Activated CD4-positive, alpha-beta T cell treated with anti-CD3 and anti-CD28 coated beads, Interleukin-2, amount 10 ng/mL, durations not matched to agents 7 days and 5 days (primary cell): ENCODE data around the gene SLC38A4. TPM values are rescaled to one million over a fixed set of nuclear protein-coding genes. Genes with fewer than 3 reads are reported as not detected.

Experiments used
- CTCF ChIA-PET: fragments of 350-600 bp; sonication (Branson Sonifier 250); formaldehyde crosslinking; loops from one replicate; lab custom pipeline; 2021; ENCODE audit warnings: antibody characterized with exemption; lab: Charles Lee
- POLR2A ChIA-PET: fragments of 350-600 bp; sonication (Branson Sonifier 250); formaldehyde crosslinking; loops from one replicate; lab custom pipeline; 2021; ENCODE audit warnings: antibody characterized with exemption; lab: Charles Lee
- DNase-seq: peaks from one replicate; pipeline ENCODE4 v3.0.0-alpha.2; 2020
- H3K27ac Mint-ChIP-seq: one replicate; pipeline ENCODE4 v1.8.0; 2021; ENCODE audit warnings: mild to moderate bottlenecking, moderate library complexity, mixed read lengths
- H3K27me3 Mint-ChIP-seq: one replicate; pipeline ENCODE4 v1.8.0; 2021; ENCODE audit warnings: mixed read lengths
- H3K36me3 Mint-ChIP-seq: one replicate; pipeline ENCODE4 v1.8.0; 2021; ENCODE audit warnings: low read depth, mixed read lengths
- H3K4me1 Mint-ChIP-seq: one replicate; pipeline ENCODE4 v1.8.0; 2021; ENCODE audit warnings: mixed read lengths
- H3K4me3 Mint-ChIP-seq: one replicate; pipeline ENCODE4 v1.8.0; 2021; ENCODE audit warnings: mild to moderate bottlenecking, moderate library complexity, mixed read lengths
- H3K9me3 Mint-ChIP-seq: one replicate; pipeline ENCODE4 v1.8.0; 2021; ENCODE audit warnings: mixed read lengths
- total RNA-seq, 2 experiments: library from RNA; stranded (reverse); gene quantifications; one replicate each; pipeline ENCODE4 v1.2.3, GENCODE V29; 2021

Gene SLC38A4
- total RNA-seq, 2 experiments from 2014 or later = not detected

DNA sequence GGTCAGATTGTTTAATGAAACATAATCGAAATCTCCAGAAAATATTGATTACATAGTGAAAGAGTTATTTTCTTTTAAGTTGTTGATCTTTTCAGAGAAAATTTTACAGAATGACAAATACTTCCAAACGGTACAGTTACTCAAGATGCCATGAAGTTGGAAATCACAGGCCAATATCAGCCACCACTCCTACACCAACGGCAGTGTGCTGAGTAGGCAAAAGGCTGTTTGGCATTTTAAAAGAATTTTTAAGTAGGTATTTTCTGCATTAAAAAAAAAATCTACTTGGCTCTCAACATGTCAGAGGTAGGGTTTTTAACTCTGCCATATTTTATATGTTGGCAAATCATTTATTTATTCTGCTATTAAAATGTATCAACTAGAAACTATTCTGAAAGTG, 21.7 kb downstream of the SLC38A4 start:
- Mint-ChIP-seq H3K4me3 (no peak overlapping the region), H3K9me3 (no peaks in the 10 kb centered on the region), H3K27ac (no peak overlapping the region), H3K36me3 (no peaks in the 10 kb centered on the region), H3K4me1 (no peaks in the 10 kb centered on the region), H3K27me3 (peaks cover 30% of the 10 kb centered on the region)
- CTCF ChIA-PET = interaction anchor here (1.3 kb wide), 1 partner anchor 9 kb away, joined by 3 read pairs; no protein-coding TSS in a partner anchor
- no peak for DNase-seq
- POLR2A ChIA-PET = no interaction called here

- no peak overlapping the region for H3K27ac Mint-ChIP-seq
- H3K4me3 Mint-ChIP-seq = no peak overlapping the region
- H3K4me1 Mint-ChIP-seq = no peaks in the 10 kb centered on the region
- H3K27me3 Mint-ChIP-seq = peaks cover 27% of the 10 kb centered on the region
- no peaks in the 10 kb centered on the region for H3K9me3 Mint-ChIP-seq
- ChIA-PET POLR2A (no interaction called here), CTCF (interaction anchor here (1.3 kb wide), 1 partner anchor 10 kb away, joined by 3 read pairs; no protein-coding TSS in a partner anchor)
- H3K36me3 Mint-ChIP-seq = no peaks in the 10 kb centered on the region
- no peak for DNase-seq
Observed at GRCh38 chr12:46803517-46803916, 22.3 kb downstream of the SLC38A4 start.

GRCh38 chr12:46801293-46801692, 24.5 kb downstream of the SLC38A4 start:
- ChIA-PET POLR2A (no interaction called here), CTCF (no interaction called here)
- DNase-seq = no peak
- no peaks in the 10 kb centered on the region for H3K4me1 Mint-ChIP-seq
- H3K27ac Mint-ChIP-seq = no peak overlapping the region
- H3K27me3 Mint-ChIP-seq = peaks cover 21% of the 10 kb centered on the region
- no peaks in the 10 kb centered on the region for H3K9me3 Mint-ChIP-seq
- no peak overlapping the region for H3K4me3 Mint-ChIP-seq
- H3K36me3 Mint-ChIP-seq = no peaks in the 10 kb centered on the region

DNA sequence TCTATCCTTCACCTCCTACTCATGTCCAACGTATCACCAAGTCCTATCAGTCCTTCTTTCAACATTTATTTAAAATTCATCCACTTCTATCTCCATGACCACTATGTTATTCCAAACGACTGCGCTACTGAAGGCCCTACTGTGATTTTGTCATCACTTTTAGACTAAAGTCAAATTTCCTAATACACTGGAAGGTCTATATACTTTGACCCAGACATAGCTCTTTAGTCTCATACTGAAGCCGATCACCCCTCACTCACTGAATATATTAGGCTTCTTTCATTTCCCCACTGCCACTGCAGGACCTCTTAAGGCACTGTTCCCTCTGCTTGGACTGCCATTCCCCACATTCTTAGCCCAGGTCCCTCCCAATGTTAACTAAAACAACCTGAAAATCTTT, 25.6 kb downstream of the SLC38A4 start:
- ChIA-PET POLR2A (no interaction called here), CTCF (no interaction called here)
- peaks cover 18% of the 10 kb centered on the region for H3K27me3 Mint-ChIP-seq
- H3K4me1 Mint-ChIP-seq = no peaks in the 10 kb centered on the region
- no peaks in the 10 kb centered on the region for H3K9me3 Mint-ChIP-seq
- DNase-seq = no peak
- no peaks in the 10 kb centered on the region for H3K36me3 Mint-ChIP-seq
- H3K27ac Mint-ChIP-seq = no peak overlapping the region
- H3K4me3 Mint-ChIP-seq = no peak overlapping the region

- no peaks in the 10 kb centered on the region for H3K36me3 Mint-ChIP-seq
- H3K4me1 Mint-ChIP-seq = peaks cover 7% of the 10 kb centered on the region
- no peak for DNase-seq
- ChIA-PET CTCF (no interaction called here), POLR2A (no interaction called here)
- no peak overlapping the region for H3K27ac Mint-ChIP-seq
- no peaks in the 10 kb centered on the region for H3K9me3 Mint-ChIP-seq
- no peak overlapping the region for H3K4me3 Mint-ChIP-seq
- peaks cover 16% of the 10 kb centered on the region for H3K27me3 Mint-ChIP-seq
Observed at GRCh38 chr12:46798648-46799047, 27.1 kb downstream of the SLC38A4 start.

DNA sequence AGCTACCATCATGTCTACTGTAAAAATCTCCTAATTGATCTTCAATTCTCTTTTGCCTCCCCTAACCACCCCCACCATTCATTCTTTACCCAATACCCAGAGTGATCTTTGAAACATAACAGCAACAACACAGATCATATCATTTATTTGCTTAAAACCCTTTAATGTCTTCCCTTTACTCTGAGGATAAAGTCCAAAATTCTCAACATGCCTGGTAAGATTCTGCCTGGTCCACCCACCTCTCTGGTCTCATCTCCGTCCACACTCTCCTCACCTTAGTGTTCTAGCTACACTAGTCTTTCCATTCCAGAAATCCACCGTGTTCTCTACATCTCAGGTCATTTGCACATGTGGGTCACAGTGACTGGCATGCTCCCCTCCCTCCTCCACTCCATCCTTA, 27.7 kb downstream of the SLC38A4 start:
- DNase-seq = no peak
- H3K27me3 Mint-ChIP-seq = peaks cover 17% of the 10 kb centered on the region
- H3K36me3 Mint-ChIP-seq = no peaks in the 10 kb centered on the region
- H3K4me3 Mint-ChIP-seq = no peak overlapping the region
- ChIA-PET CTCF (no interaction called here), POLR2A (no interaction called here)
- no peak overlapping the region for H3K27ac Mint-ChIP-seq
- H3K4me1 Mint-ChIP-seq = peaks cover 7% of the 10 kb centered on the region
- H3K9me3 Mint-ChIP-seq = no peaks in the 10 kb centered on the region

- Mint-ChIP-seq H3K4me3 (no peak overlapping the region), H3K27me3 (peaks cover 21% of the 10 kb centered on the region), H3K36me3 (no peaks in the 10 kb centered on the region), H3K27ac (no peak overlapping the region), H3K4me1 (peaks cover 7% of the 10 kb centered on the region), H3K9me3 (no peaks in the 10 kb centered on the region)
- ChIA-PET CTCF (no interaction called here), POLR2A (interaction anchor here (0.5 kb wide), 1 partner anchor 1397 kb away, joined by 4 read pairs; no protein-coding TSS in a partner anchor)
- no peak for DNase-seq
Observed at GRCh38 chr12:46795988-46796387, 29.8 kb downstream of the SLC38A4 start.

- Mint-ChIP-seq H3K9me3 (no peaks in the 10 kb centered on the region), H3K4me1 (peaks cover 7% of the 10 kb centered on the region), H3K4me3 (no peak overlapping the region), H3K36me3 (no peaks in the 10 kb centered on the region), H3K27ac (no peak overlapping the region), H3K27me3 (peaks cover 13% of the 10 kb centered on the region)
- ChIA-PET CTCF (interaction anchor here (0.6 kb wide), 1 partner anchor 161 kb away, joined by 5 read pairs; no protein-coding TSS in a partner anchor), POLR2A (no interaction called here)
- DNase-seq = no peak
Observed at GRCh38 chr12:46794593-46795190, 31.1 kb downstream of the SLC38A4 start.

DNA sequence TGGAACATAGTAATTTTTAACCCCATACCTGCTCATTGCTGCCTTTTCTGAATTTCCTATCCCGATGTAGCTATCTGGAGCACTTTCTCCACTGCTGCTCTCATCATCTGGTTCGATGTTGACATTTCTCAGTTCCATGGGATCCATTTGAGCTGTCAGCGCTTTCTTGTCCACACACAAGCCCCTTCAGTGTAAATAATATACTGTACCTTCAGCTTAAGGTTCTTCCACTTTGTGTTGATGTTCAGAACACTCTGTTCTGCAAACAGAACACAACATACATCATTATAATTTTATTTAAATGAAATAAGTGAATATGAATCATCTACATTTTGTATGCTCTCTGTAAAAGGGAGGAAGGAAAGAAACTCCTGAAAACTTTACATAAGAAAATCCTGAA, 32.9 kb downstream of the SLC38A4 start:
- H3K4me3 Mint-ChIP-seq = no peak overlapping the region
- peaks cover 7% of the 10 kb centered on the region for H3K4me1 Mint-ChIP-seq
- peaks cover 13% of the 10 kb centered on the region for H3K27me3 Mint-ChIP-seq
- POLR2A ChIA-PET = no interaction called here
- CTCF ChIA-PET = no interaction called here
- no peak for DNase-seq
- H3K27ac Mint-ChIP-seq = no peak overlapping the region
- H3K9me3 Mint-ChIP-seq = no peaks in the 10 kb centered on the region
- no peaks in the 10 kb centered on the region for H3K36me3 Mint-ChIP-seq

- H3K36me3 Mint-ChIP-seq = no peaks in the 10 kb centered on the region
- H3K4me1 Mint-ChIP-seq = peaks cover 7% of the 10 kb centered on the region
- no peak overlapping the region for H3K27ac Mint-ChIP-seq
- H3K4me3 Mint-ChIP-seq = no peak overlapping the region
- ChIA-PET POLR2A (no interaction called here), CTCF (no interaction called here)
- H3K27me3 Mint-ChIP-seq = peaks cover 5% of the 10 kb centered on the region
- no peaks in the 10 kb centered on the region for H3K9me3 Mint-ChIP-seq
- DNase-seq = no peak
Observed at GRCh38 chr12:46790066-46790465, 35.7 kb downstream of the SLC38A4 start.

DNA sequence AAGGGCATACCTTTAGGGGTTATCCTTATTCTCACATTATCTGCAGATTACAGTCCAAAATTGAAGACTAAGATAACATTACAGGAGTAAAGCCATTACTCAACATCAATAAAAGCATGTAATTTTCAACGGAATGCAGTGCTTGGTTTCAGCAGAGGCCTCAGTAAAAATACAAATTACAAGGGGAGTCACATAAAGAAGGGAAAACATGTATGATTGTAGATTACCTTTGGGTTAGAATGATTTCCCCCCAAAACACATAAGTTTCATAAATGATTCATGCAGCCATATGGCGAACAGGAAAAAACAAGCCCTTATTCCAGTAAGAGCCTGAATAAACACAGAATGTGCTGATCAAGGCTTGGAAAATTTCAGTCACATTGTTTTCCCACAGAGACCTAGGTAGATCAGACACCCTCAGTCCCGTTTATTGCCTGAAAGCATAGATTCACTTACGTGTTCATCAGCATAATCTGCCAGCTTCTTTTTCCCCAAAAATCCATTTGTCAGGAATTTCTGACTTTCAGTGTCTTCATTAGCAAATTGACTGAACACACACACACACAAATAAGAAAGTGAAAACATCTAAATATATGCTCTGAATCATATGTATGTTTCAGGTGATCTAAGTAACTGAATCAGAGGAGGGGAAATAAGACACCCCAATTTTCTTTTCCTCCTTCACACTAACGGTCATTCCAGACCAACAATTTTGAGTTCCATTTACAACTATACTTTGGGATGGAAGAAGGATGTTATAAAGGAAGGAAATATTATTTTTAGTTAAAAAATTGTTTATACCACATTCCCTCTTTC, 37.5 kb downstream of the SLC38A4 start:
- H3K4me1 Mint-ChIP-seq = no peaks in the 10 kb centered on the region
- no peaks in the 10 kb centered on the region for H3K36me3 Mint-ChIP-seq
- no peak overlapping the region for H3K4me3 Mint-ChIP-seq
- ChIA-PET CTCF (no interaction called here), POLR2A (no interaction called here)
- no peak overlapping the region for H3K27ac Mint-ChIP-seq
- peaks cover 5% of the 10 kb centered on the region for H3K27me3 Mint-ChIP-seq
- no peaks in the 10 kb centered on the region for H3K9me3 Mint-ChIP-seq
- DNase-seq = no peak

DNA sequence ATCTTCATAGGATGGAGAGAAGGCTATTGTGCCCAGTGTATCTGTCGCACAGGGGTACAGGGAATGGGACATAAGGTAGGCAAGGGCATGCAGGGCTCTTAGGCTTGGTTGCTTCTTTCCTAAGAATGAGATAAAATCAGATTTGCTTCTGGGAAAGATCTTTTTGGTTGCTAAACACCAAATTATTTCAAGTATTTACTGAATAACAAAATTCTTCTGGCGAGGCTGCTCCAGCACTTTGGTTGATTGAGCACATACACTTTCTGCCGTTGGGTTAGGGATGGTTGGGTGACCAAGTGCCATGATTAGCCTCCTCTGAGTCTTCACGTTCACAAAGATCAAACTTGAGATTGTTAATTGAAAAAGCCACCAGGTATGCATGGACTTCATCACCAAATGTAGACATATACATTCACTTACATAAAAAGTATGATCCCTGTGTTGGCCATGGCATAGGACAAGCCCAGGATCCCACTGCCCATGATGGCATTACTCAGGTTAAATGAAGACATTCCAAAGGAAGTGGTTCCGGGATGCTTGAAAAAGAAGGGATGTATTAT, 38.2 kb downstream of the SLC38A4 start:
- no peaks in the 10 kb centered on the region for H3K36me3 Mint-ChIP-seq
- H3K27ac Mint-ChIP-seq = no peak overlapping the region
- CTCF ChIA-PET = no interaction called here
- H3K4me3 Mint-ChIP-seq = no peak overlapping the region
- H3K4me1 Mint-ChIP-seq = no peaks in the 10 kb centered on the region
- no peak for DNase-seq
- POLR2A ChIA-PET = no interaction called here
- peaks cover 7% of the 10 kb centered on the region for H3K27me3 Mint-ChIP-seq
- H3K9me3 Mint-ChIP-seq = no peaks in the 10 kb centered on the region

- H3K36me3 Mint-ChIP-seq = no peaks in the 10 kb centered on the region
- ChIA-PET CTCF (no interaction called here), POLR2A (no interaction called here)
- DNase-seq = no peak
- no peak overlapping the region for H3K4me3 Mint-ChIP-seq
- no peak overlapping the region for H3K27ac Mint-ChIP-seq
- peaks cover 4% of the 10 kb centered on the region for H3K27me3 Mint-ChIP-seq
- H3K9me3 Mint-ChIP-seq = no peaks in the 10 kb centered on the region
- no peaks in the 10 kb centered on the region for H3K4me1 Mint-ChIP-seq
Observed at GRCh38 chr12:46786774-46787173, 39.0 kb downstream of the SLC38A4 start.
